Tibial nerve (tissue), 3 donors: ENCODE results near the gene LIPA.

ENCODE experiments used
- CTCF ChIP-seq, 5 experiments: fragments of 200-600 bp in 3 of 5; fragments of 450-650 bp in 2 of 5; sonication (generic) in 3 of 5; IDR thresholded peaks; one replicate each; pipeline ENCODE4 v1.5.1; 2016 to 2019; ENCODE audit warnings: antibody characterized with exemption in 5 of 5, mild to moderate bottlenecking in 3 of 5, moderate library complexity in 2 of 5
- POLR2A ChIP-seq, 2 donors: fragments of 450-650 bp; IDR thresholded peaks; one replicate each; pipeline ENCODE4 v1.6.1; 2017; ENCODE audit warnings: antibody characterized with exemption in 2 of 2, mild to moderate bottlenecking in 2 of 2, moderate library complexity in 2 of 2

- no peak for TF ChIP-seq CTCF (IDR thresholded peaks at IDR 0.05)
- no peak for TF ChIP-seq POLR2A (IDR thresholded peaks at IDR 0.05)
Measured at GRCh38 chr10:89257581-89257980, 6.0 kb upstream of the LIPA start.
